GM19467 (cell line): ENCODE results near the gene PTCD3.

ENCODE experiments used
- ATAC-seq: cut with Tn5 transposase; IDR thresholded peaks from one replicate; pipeline ENCODE4 v1.9.1; 2021; ENCODE audit warnings: mild to moderate bottlenecking, moderate library complexity; ENCODE audit not compliant: unreplicated experiment

PTCD3 gene

DNA sequence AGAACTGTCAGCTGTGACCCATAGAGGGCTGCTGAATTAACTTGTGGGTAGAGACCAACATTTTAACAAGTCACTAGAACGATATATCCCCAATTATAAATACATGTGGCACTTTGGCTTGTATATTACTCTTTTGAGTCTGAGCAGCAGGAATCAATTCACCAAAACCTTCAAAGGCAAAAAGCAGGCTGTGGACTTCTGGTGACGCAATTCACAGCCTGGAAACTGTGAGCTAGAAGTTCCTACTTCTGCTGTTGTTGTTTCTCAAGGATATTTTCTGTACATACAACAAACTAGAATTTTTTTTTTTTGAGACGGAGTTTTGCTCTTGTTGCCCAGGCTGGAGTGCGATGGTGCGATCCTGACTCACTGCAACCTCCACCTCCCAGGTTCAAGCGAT, 37.3 kb downstream of the PTCD3 start:
- no peak for ATAC-seq

DNA sequence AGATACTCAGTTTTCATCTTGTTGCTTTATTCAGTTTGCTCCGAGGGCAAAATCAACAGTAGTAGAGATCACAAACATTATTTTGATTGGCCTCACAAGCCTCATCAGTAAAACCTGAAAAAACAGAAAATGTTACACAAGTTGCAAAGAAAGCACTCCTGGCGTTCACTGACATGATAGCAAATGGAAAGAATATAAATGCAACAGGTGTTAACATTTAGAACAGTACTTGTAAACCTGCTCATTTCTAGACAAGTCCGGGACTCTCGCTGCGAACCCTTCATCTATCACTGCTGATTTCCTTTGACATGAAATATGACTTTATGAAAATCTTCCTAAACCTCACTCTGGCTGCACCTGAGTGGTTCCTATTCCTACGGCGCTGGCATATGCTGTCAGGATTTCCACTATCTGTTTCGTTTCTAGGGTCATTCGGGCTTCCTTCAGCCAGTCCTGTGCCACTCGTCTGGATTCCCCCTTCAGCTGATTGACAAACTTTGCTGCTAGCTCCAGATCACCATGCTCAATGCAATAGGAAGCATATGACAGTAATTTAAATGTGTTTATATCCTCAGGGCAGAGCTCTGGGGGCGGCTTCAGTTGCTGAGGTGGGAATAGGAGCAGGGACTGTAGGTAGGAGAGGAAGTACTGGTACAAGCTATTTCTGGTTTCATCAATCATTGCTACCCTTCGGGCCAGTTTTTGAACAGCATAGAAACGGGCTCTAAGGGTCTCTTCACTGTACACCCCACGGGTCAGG, 38.1 kb downstream of the PTCD3 start:
- ATAC-seq, result no peak

DNA sequence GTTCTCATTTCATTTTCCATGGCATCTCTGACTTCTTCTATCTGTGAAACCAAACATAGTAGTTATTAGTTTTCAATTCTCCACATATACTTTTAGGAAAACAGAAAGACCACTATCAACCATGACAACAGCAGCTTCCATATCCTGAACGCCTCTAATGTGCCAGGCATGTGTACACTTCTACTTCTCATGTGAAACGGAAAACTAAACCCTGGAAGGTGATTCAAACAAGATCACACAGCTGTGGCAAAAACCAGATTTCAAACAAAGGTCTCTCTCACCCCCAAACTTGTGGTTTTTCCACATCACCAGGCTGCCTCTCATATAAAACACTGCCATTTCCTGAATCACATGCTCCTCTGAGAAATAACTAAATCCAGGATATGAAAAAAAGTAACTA, 41.8 kb downstream of the PTCD3 start:
- ATAC-seq, result no peak

DNA sequence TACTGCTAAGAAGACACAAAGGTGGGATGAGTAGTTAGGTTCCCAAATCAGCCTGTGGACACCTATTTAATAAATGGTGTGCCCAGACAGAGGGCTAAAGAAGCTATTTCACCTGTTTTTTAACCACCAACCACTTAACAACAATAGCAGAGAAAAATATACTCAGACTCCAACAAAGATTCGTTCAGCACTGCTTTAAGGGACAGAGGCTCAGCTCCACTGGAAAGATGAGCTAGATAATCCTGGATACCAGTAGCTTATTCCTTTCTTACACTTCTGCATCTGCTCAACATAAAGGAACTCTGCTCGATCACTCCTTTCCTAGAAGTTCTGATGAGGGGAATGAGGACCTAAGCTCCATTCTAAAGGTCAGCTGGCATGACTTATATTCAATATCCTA, 44.5 kb downstream of the PTCD3 start:
- ATAC-seq, result no peak

DNA sequence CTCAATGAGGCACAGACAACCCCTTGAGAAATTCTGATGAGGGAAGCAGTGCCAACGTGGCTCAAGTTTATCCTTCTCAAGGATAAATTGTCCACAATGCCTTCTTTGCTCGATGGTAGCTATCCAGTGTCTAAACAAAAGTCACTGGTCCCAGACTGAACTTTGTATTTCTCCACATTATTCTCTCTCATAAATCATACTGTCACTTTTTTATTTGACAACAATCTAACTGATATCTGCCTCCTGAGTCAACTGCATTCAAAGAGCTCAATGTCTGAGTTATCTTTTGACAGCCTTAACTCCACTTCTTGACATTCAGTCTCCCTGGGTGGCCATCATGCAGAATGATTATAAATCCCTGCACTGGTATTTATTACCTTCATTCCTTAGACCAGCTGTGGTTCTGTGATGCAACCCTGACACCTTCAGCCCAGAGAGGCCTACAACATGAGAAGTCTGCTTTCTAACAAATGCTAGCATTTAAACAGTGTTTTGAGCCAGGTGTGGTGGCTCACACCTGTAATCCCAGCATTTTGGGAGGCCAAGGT, 51.0 kb downstream of the PTCD3 start:
- ATAC-seq, result no peak

DNA sequence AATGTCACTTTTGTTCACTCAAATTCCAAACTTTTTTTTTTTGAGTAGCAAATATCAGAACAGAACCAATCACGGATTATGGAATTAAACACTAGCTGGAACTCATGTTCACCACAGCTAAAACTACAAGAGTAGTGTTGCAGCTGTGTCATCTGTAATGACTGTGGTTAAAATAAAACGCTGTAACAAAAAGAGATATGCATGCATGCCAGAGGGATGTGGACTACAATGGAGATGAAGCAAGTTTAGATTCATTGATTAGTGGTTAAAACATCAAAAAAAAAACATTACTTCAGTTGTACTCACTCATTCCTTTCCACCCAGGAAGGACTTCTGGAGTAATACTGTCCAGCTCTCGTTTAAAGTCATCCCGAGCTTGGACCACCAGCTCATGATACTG, 52.3 kb downstream of the PTCD3 start:
- no peak for ATAC-seq

DNA sequence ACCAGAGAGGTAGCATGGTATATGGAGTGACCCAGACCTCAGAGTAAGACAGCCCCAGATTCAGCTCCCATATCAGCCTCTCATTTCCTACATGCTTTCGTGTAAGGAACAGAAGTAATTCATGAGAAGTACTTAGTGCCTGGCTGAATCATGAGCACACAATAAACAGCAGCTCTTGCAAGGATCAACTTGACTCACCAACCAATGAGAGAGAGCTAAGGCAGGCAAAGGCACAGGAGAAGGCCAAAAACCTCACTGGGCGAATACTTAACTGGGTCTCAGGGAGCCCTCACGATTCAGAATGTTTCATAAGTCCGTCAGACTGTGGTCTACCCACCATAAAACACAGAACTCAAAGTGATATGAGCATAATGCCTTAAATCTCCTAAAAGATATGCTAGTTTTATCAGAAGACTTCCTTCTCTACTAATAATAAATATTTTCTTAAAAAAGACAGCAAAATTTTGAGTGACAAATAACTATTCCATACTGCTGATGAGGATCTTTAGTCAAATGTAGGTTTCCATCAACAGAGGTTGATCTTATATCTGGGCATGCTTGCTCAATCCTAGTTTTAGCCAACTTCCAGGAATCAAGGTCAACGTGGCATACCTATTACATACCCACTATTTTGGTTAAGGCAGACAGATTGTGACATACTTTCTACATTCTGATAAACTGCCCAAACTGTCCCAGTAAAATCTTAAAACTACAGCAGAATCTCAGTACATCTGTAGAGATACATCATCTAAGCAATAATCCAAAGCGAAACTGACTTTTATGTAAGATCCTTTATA, 54.3 kb downstream of the PTCD3 start:
- no peak for ATAC-seq

DNA sequence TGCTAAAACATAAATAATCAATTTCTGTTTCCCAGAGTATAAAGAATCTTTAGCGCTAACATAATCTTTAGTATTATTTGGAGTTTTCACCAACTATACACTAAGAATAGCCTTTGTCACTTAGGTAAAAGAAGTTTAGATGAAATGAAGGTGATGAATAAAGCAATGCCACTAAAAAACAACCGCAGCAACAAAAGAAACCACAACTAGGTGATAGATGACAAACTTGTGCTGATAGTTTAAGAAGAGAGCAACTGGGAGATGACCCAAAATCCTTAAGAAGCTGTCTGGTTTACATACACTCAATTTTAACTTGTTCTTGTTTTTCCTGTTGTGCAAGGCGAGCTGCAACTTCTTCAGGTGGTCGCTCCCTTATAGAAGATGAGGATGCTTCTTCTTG, 64.4 kb downstream of the PTCD3 start:
- ATAC-seq, result no peak

DNA sequence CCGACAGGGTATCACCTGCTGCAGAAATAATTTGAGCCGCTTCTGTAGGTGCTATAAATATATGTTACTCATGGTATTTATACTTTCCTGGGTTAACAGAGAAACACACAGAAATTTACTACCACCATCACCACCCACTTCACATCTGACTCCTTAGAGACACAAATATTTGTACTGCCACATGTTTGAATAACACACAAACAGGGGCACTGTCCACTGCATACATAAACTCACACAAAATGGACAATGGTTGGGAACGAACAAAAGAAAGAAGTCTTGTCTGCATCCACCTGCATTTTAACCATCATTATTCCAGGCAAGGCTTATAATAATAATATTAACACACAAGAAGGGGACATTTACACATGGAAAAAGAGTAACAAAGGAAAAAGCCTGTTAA, 65.3 kb downstream of the PTCD3 start:
- no peak for ATAC-seq

DNA sequence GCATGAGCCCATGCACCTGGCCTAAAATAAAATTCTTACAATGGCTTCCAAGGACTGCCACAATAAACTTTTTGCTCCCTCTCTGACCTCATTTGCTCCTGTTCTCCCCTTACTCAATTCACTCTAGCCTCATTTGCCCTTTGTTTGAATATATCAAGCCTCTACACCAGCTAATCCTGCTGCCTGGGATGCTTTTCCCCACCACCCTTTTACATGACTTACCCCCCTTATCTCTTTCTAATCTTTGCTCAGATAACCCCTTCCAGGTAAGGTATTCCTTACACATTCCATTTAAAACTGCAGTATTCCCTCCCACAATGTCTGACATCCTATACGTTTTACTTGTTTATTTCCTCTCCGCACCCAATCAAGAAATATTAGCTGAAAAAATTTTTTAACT, 66.6 kb downstream of the PTCD3 start:
- ATAC-seq, result no peak

DNA sequence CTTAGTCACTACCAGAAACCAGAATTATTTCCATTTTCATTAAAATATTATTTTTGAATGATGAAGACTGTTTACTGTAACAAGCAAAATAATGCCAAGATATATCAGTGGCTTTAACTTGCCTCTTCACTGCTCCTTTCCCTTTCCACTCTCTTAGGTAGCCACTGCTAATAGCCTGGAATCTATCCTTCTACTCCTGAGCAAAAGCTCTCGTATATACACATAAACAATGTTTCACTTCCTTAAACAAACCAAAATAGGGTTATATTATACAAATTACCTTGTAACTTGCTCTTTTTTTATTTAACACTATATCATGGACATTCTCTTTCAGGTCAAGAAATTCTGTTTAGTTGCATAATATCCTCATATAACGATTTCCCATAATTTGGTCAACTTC, 68.4 kb downstream of the PTCD3 start:
- ATAC-seq, result no peak

DNA sequence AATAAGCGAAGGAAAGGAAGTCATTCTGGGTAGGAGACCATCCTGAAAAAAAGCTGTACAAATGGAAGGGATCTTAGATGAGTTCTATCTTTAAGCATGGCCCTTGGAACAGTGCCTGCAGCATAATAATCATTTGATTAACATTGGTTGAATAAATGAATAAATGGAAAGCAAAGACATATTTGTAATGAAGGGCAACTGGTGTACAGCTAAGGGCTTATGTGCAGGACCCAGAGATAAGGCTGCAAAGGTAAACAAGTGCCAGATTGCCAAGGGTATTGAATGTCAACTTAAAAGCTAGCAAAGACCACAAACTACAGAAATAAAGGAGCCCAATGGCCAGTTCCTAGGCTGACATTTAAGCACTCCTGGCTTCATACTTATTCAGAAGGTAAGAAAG, 69.8 kb downstream of the PTCD3 start:
- no peak for ATAC-seq

DNA sequence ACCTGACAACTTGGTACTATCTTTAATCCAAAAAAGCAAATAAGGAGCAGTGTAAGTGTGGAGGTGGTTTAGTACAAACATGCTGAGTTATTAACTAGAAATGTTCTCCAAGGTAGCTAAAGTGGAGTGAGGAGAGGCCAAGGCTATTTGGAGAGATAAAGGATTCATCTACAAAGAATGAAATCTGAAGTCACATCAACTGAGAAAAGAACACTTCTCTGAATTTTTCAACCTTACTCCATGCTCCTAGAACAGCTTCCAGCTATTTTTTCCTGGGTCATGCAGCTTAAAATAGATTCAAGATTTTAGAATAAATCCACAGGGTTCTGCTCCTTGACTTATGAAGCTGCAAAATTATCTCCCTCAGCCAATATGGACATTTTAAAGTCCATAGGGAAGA, 70.6 kb downstream of the PTCD3 start:
- no peak for ATAC-seq

DNA sequence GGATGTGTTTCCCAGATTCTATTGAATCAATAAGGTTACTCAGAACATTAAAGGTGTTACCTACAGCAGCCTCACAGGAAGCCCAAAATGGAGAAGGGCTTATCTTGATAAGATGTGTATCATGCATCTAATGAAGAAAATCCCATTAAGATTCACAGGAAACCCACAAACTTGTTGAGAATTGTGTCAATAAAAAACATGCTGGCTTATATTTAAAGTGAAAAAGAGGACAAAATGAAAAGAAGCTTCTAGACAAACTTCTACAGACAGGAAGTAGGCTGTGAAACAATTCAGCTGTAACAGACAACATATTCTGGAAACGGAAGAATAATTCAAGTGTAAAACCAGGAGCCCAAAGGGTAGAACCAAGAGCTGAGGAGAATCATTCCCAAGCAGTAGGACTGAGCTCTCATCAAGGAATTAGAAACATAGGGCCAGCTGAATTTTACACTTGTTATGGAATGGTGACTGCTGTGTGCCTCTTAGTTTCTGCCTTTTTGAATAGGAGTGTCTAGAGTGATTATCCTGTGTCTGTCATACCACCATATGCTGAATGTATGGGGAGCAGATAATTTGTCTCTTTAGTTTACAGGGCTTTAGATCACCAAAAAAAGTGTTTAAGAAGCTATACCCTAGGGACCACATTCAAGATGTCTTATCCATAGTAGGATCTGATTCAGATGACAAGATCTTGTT, 79.6 kb downstream of the PTCD3 start:
- no peak for ATAC-seq

DNA sequence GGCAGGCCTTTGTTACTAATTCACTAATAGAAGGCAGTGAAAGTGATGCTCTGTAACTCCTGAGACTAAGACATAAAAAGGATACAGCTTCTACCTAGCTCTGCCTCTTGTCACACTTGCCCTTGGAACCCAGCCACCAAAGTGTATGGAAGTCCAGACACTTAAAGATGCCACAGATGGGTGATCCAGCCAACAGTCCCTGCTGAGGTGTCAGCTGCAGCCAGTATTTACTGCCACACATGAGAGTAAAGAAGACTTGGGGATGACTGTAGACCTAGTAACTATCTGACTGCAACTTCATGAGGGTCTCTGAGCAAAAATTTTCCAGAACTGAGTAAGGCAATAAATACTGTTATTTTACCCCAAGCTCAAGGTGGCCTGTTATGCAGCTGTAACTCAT, 80.4 kb downstream of the PTCD3 start:
- no peak for ATAC-seq

DNA sequence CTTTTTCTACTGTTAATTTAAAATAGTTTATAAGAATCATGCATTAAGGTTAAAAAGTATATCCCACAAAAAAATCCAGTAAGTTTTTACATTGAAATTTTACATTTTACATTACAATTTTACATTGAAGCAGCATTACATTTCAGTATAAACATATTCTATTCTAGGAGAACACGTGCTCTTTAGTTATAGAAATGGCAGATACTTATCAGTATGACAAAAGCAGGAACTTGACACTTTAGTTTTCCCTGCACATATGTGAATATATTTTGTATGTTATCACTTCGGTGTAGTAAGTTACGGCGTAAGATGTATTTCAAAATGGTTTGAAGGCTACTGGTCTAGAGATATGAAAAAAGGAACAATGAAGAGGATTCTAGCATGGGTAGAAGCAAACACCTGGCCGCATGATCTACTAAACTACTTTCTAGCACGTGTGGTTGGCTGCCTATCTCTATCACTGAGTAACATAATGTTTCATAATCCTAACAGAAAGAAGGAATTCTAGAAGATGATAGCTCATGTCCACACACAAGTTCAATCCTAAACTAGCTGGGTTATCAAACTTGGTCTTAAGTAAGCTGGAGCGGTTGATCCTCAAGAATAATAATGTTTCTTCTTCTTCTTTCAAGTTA, 83.9 kb downstream of the PTCD3 start:
- no peak for ATAC-seq
